Measurements from ENCODE around the gene TTLL11. TPM values are rescaled to one million over a fixed set of nuclear protein-coding genes. Genes with fewer than 3 reads are reported as not detected.

The TTLL11 gene
- total RNA-seq, 4 donors from 2014 or later = 12.3 to 20.5 (median 15.3) TPM

GRCh38 chr9:121850366-121850765 is 242.7 kb downstream of the TTLL11 start:
- DNase-seq (no peak), ATAC-seq (no peak)
- no peaks in the 10 kb centered on the region for H3K9me3 ChIP-seq
- H3K4me3 ChIP-seq = no peak overlapping the region
- H3K4me1 ChIP-seq = peaks cover 11 to 14% of the 10 kb centered on the region in 2 donors
- no peaks in the 10 kb centered on the region for H3K27me3 ChIP-seq
- intact Hi-C loops (cut with DNase I; ENCODE audit: low total_unique reads) = no loop called here
- no peak overlapping the region for H3K27ac ChIP-seq
- TF ChIP-seq CTCF (IDR thresholded peaks at IDR 0.05 in 4 of 5, conservative IDR thresholded peaks at IDR 0.05 in 1 of 5) (no peak), POLR2A (IDR thresholded peaks at IDR 0.05) (no peak)
- in situ Hi-C loops (cut with MboI; ENCODE audit: low sequenced_read_pairs in 4 of 4) = no loop called here
- H3K36me3 ChIP-seq = no peaks in the 10 kb centered on the region

- in situ Hi-C loops (cut with MboI; ENCODE audit: low sequenced_read_pairs in 4 of 4) (loop anchor here in 1 of 4 donors (25.0 kb wide), 1 partner anchor 312 kb away; no protein-coding TSS in a partner anchor), intact Hi-C loops (cut with DNase I; ENCODE audit: low total_unique reads) (no loop called here)
- ATAC-seq = no peak
- no peak for DNase-seq
- Histone ChIP-seq H3K27ac (no peak overlapping the region), H3K27me3 (no peaks in the 10 kb centered on the region), H3K4me1 (peaks cover 11 to 14% of the 10 kb centered on the region in 2 donors), H3K4me3 (no peak overlapping the region), H3K36me3 (no peaks in the 10 kb centered on the region), H3K9me3 (no peaks in the 10 kb centered on the region)
- TF ChIP-seq POLR2A (IDR thresholded peaks at IDR 0.05) (no peak), CTCF (IDR thresholded peaks at IDR 0.05 in 4 of 5, conservative IDR thresholded peaks at IDR 0.05 in 1 of 5) (no peak)
These were observed 243.6 kb downstream of the TTLL11 start for GRCh38 chr9:121849554-121849953.

GRCh38 chr9:121844562-121844961 is 248.5 kb downstream of the TTLL11 start:
- no peak overlapping the region for H3K4me3 ChIP-seq
- ATAC-seq (no peak), DNase-seq (no peak)
- no peak overlapping the region for H3K27ac ChIP-seq
- no peaks in the 10 kb centered on the region for H3K27me3 ChIP-seq
- TF ChIP-seq POLR2A (IDR thresholded peaks at IDR 0.05) (no peak), CTCF (IDR thresholded peaks at IDR 0.05 in 4 of 5, conservative IDR thresholded peaks at IDR 0.05 in 1 of 5) (no peak)
- intact Hi-C loops (cut with DNase I; ENCODE audit: low total_unique reads) = no loop called here
- no peaks in the 10 kb centered on the region for H3K9me3 ChIP-seq
- H3K4me1 ChIP-seq = no peaks in the 10 kb centered on the region
- H3K36me3 ChIP-seq = no peaks in the 10 kb centered on the region
- in situ Hi-C loops (cut with MboI; ENCODE audit: low sequenced_read_pairs in 4 of 4) = loop anchor here in 1 of 4 donors (25.0 kb wide), 1 partner anchor 307 kb away; no protein-coding TSS in a partner anchor

- Histone ChIP-seq H3K4me3 (no peak overlapping the region), H3K27ac (no peak overlapping the region), H3K4me1 (no peaks in the 10 kb centered on the region), H3K27me3 (no peaks in the 10 kb centered on the region), H3K36me3 (no peaks in the 10 kb centered on the region), H3K9me3 (no peaks in the 10 kb centered on the region)
- no peak for TF ChIP-seq POLR2A (IDR thresholded peaks at IDR 0.05)
- TF ChIP-seq CTCF (IDR thresholded peaks at IDR 0.05 in 4 of 5, conservative IDR thresholded peaks at IDR 0.05 in 1 of 5) = no peak
- ATAC-seq (no peak), DNase-seq (no peak)
- intact Hi-C loops (cut with DNase I; ENCODE audit: low total_unique reads) = no loop called here
- in situ Hi-C loops (cut with MboI; ENCODE audit: low sequenced_read_pairs in 4 of 4) = loop anchor here in 1 of 4 donors (25.0 kb wide), 1 partner anchor 307 kb away; no protein-coding TSS in a partner anchor
These were observed 249.0 kb downstream of the TTLL11 start for GRCh38 chr9:121844098-121844497.

GRCh38 chr9:121842612-121842978 is 250.5 kb downstream of the TTLL11 start:
- H3K9me3 ChIP-seq = no peaks in the 10 kb centered on the region

More at GRCh38 chr9:121842612-121842978, 250.5 kb downstream of the TTLL11 start:
- ATAC-seq (no peak), DNase-seq (no peak)
- no peak for TF ChIP-seq CTCF (IDR thresholded peaks at IDR 0.05 in 4 of 5, conservative IDR thresholded peaks at IDR 0.05 in 1 of 5)
- no peak for TF ChIP-seq POLR2A (IDR thresholded peaks at IDR 0.05)
- no peak overlapping the region for H3K27ac ChIP-seq
- no peaks in the 10 kb centered on the region for H3K27me3 ChIP-seq
- intact Hi-C loops (cut with DNase I; ENCODE audit: low total_unique reads) = no loop called here
- H3K4me1 ChIP-seq = peaks cover 0 to 4% of the 10 kb centered on the region in 2 donors
- in situ Hi-C loops (cut with MboI; ENCODE audit: low sequenced_read_pairs in 4 of 4) = loop anchor here in 1 of 4 donors (25.0 kb wide), 1 partner anchor 305 kb away; no protein-coding TSS in a partner anchor
- no peak overlapping the region for H3K4me3 ChIP-seq
- no peaks in the 10 kb centered on the region for H3K36me3 ChIP-seq
